PC-9 (cell line): ENCODE results near the gene GJC2. TPM values are rescaled to one million over a fixed set of nuclear protein-coding genes. Genes with fewer than 3 reads are reported as not detected.

Experiments used
- BruUV-seq: library from RNA; stranded (reverse); fragments of 400-500 nt; replicated peaks from 2 replicates; lab custom pipeline; 2021; lab: Mats Ljungman, UMichigan
- CTCF ChIA-PET: fragments of 300-600 bp; sonication (Branson Sonifier 250); formaldehyde crosslinking; loops from one replicate; lab custom pipeline; 2022; ENCODE audit warnings: antibody characterized with exemption; lab: Charles Lee
- POLR2A ChIA-PET: fragments of 300-600 bp; sonication (Branson Sonifier 250); formaldehyde crosslinking; loops from one replicate; lab custom pipeline; 2022; ENCODE audit warnings: antibody characterized with exemption; ENCODE audit not compliant: unreplicated experiment; lab: Charles Lee
- DNase-seq, 2 experiments: peaks; one replicate each; pipeline versions ENCODE4 v3.0.0 to v3.0.0-alpha.2; 2015 to 2022; ENCODE audit warnings: mixed read lengths in 1 of 2
- H2AFZ ChIP-seq: fragments of 200-600 bp; sonication (generic); 2 replicates; pipeline ENCODE4 v1.8.1; 2017; ENCODE audit warnings: antibody characterized with exemption
- H3F3A ChIP-seq: fragments of 200-600 bp; sonication (generic); 2 replicates; pipeline ENCODE4 v1.8.1; 2017; ENCODE audit warnings: antibody characterized with exemption, mild to moderate bottlenecking, low read depth; ENCODE audit not compliant: insufficient read depth
- H3K27ac ChIP-seq: fragments of 200-600 bp; sonication (generic); 2 replicates; pipeline ENCODE4 v1.6.1; 2016; ENCODE audit warnings: mixed run types
- H3K27me3 ChIP-seq: fragments of 200-600 bp; sonication (generic); 2 replicates; pipeline ENCODE4 v1.6.1; 2016; ENCODE audit warnings: low read depth, mixed run types; ENCODE audit not compliant: insufficient read depth
- H3K36me3 ChIP-seq: fragments of 200-600 bp; sonication (generic); 2 replicates; pipeline ENCODE4 v1.6.1; 2016; ENCODE audit warnings: low read depth, mixed run types
- H3K4me1 ChIP-seq: fragments of 200-600 bp; sonication (generic); replicated peaks from 2 replicates; pipeline ENCODE4 v1.6.1; 2016; ENCODE audit warnings: mixed run types; ENCODE audit not compliant: insufficient read depth
- H3K4me2 ChIP-seq: fragments of 200-600 bp; sonication (generic); 2 replicates; pipeline ENCODE4 v1.6.1; 2017; ENCODE audit warnings: mixed run types
- H3K4me3 ChIP-seq: fragments of 200-600 bp; sonication (generic); 2 replicates; pipeline ENCODE4 v1.6.1; 2016; ENCODE audit warnings: mixed run types
- H3K79me2 ChIP-seq: fragments of 200-600 bp; sonication (generic); 2 replicates; pipeline ENCODE4 v1.6.1; 2017; ENCODE audit warnings: low read depth, mixed run types
- H3K9me2 ChIP-seq: fragments of 200-600 bp; sonication (generic); 2 replicates; pipeline ENCODE4 v1.8.1; 2017; ENCODE audit warnings: mild to moderate bottlenecking; ENCODE audit not compliant: insufficient read depth
- H3K9me3 ChIP-seq: fragments of 200-600 bp; sonication (generic); 2 replicates; pipeline ENCODE4 v1.8.1; 2016; ENCODE audit warnings: low read depth; ENCODE audit not compliant: insufficient read depth
- H4K20me1 ChIP-seq: fragments of 200-600 bp; sonication (generic); 2 replicates; pipeline ENCODE4 v1.8.1; 2017; ENCODE audit not compliant: insufficient read depth
- EZH2 ChIP-seq: fragments of 200-600 bp; sonication (generic); IDR thresholded peaks from 2 replicates; pipeline ENCODE4 v1.8.0; 2017; ENCODE audit warnings: antibody characterized with exemption, low read depth
- intact Hi-C: fragments of 100-400 bp; cut with micrococcal nuclease; formaldehyde crosslinking; loops from one replicate; pipeline ENCODE4 v1.10.0; 2022; ENCODE audit not compliant: unreplicated experiment
- total RNA-seq: library from RNA; stranded (reverse); gene quantifications from 2 replicates; pipeline ENCODE4 v1.2.3, GENCODE V29; 2021
- TF ChIP-seq, protein P1 (sequence below): fragments of 200-600 bp; sonication (generic); conservative IDR thresholded peaks from 2 replicates; pipeline ENCODE4 v1.6.1; 2017; ENCODE audit warnings: mixed run types, antibody characterized with exemption, mild to moderate bottlenecking, moderate library complexity

The GJC2 gene
- total RNA-seq, 1 experiment from 2014 or later, result 2.1 TPM

DNA sequence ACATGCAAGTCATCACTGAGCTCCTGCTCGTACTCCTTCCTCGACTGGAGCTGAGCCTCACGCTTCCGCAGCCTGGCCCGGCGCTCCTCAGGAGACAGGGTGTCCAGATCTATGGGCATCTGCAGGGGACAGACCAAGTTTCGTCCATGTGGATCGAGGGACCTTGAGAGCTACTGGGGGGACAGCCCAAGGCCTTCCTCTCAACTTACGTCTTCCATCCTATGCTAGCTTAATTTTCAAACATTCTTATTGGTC, 43.0 kb upstream of the GJC2 start:
- Histone ChIP-seq H4K20me1 (no peaks in the 10 kb centered on the region), H3K4me2 (no peak overlapping the region), H3K27ac (no peak overlapping the region), H3K36me3 (0 out of 2 replicates have a peak, but pooled peaks cover 4% of the 10 kb centered on the region), H3F3A (peaks cover 11% of the 10 kb centered on the region; the same call in 1 of the 2 replicates), H3K4me1 (peaks cover 11% of the 10 kb centered on the region), H3K9me2 (no peaks in the 10 kb centered on the region), H3K4me3 (no peak overlapping the region), H3K27me3 (no peaks in the 10 kb centered on the region), H2AFZ (no peak overlapping the region), H3K9me3 (no peaks in the 10 kb centered on the region), H3K79me2 (peaks cover 14% of the 10 kb centered on the region)
- ChIA-PET CTCF (interaction anchor here (0.6 kb wide), 2 partner anchors 357 to 1148 kb away, joined by 3 to 4 read pairs; no protein-coding TSS in a partner anchor), POLR2A (interaction anchor here (0.6 kb wide), 1 partner anchor 25 kb away, joined by 5 read pairs; the partner anchor contains the start of gene ARF1)
- BruUV-seq, result no TSS peak
- intact Hi-C loops, result no loop called here
- no peak for TF ChIP-seq EZH2
- TF ChIP-seq, protein P1, sequence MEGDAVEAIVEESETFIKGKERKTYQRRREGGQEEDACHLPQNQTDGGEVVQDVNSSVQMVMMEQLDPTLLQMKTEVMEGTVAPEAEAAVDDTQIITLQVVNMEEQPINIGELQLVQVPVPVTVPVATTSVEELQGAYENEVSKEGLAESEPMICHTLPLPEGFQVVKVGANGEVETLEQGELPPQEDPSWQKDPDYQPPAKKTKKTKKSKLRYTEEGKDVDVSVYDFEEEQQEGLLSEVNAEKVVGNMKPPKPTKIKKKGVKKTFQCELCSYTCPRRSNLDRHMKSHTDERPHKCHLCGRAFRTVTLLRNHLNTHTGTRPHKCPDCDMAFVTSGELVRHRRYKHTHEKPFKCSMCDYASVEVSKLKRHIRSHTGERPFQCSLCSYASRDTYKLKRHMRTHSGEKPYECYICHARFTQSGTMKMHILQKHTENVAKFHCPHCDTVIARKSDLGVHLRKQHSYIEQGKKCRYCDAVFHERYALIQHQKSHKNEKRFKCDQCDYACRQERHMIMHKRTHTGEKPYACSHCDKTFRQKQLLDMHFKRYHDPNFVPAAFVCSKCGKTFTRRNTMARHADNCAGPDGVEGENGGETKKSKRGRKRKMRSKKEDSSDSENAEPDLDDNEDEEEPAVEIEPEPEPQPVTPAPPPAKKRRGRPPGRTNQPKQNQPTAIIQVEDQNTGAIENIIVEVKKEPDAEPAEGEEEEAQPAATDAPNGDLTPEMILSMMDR, result no peak
- DNase-seq, result no peak

DNA sequence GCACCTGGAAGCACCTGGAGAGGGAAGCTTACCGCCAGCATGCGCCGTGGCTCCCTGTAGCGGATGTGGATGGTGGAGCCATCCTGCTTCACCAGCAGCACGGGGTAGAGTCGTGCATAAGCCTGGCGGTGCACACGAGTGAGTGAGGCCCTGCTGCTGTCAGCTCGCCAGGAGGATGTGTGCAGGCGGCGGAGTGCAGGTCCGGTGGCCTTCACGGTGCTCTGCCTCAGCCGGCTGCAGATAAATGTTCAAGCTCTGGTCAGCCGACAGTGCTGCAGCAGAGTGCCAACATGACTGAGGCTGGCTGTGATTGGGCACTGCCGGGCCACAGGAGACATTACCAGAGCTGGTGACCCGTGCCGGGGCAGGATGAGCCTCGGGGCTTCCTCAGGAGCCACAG, 42.1 kb upstream of the GJC2 start:
- ChIA-PET CTCF (no interaction called here), POLR2A (no interaction called here)
- Histone ChIP-seq H3K4me2 (no peak overlapping the region), H3K9me3 (no peaks in the 10 kb centered on the region), H2AFZ (no peak overlapping the region), H3K36me3 (0 out of 2 replicates have a peak, but pooled peaks cover 4% of the 10 kb centered on the region), H3F3A (peaks cover 9% of the 10 kb centered on the region; the same call in 1 of the 2 replicates), H3K79me2 (peaks cover 14% of the 10 kb centered on the region), H3K27me3 (no peaks in the 10 kb centered on the region), H4K20me1 (no peaks in the 10 kb centered on the region), H3K27ac (no peak overlapping the region), H3K4me1 (peaks cover 11% of the 10 kb centered on the region), H3K9me2 (no peaks in the 10 kb centered on the region), H3K4me3 (no peak overlapping the region)
- no peak for DNase-seq
- intact Hi-C loops, result no loop called here
- TF ChIP-seq EZH2, result no peak
- TF ChIP-seq, protein P1, result no peak
- no TSS peak for BruUV-seq

DNA sequence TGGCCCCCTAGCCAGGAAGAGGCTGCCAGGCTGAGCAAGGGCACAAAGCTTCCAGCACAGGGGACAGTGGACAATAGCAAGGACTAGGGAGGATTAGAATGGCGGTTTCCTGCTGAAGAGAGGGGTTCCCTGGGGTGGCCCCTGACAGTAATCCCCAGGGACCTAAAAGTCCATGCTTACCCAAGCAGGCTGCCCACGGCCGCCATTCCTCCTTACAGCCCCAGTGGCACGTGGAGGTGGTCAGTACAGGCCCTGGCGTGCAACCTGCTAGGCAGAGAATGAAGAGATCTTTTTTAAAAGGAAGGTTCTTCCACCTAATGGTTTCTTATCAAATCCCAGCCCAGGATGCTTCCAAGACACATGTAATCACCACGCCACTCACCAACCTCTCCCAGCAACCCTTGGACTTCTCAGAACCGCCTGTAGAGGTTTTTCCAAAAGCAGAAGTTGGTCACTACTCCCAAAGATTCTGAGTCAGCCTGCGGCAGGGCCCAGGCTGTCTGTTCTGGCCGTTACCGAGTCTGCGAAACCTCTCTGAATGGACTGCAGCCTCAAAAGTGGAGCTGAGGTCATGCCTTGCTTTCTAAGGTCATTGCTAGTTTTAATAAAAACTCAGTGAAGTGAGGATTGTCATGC, 41.6 kb upstream of the GJC2 start:
- 0 out of 2 replicates have a peak, but pooled peaks cover 4% of the 10 kb centered on the region for H3K36me3 ChIP-seq
- H4K20me1 ChIP-seq, result no peaks in the 10 kb centered on the region
- peaks cover 9% of the 10 kb centered on the region; the same call in 1 of the 2 replicates for H3F3A ChIP-seq
- H3K9me2 ChIP-seq, result no peaks in the 10 kb centered on the region
- intact Hi-C loops, result no loop called here
- peak overlapping the region; percentile 96; the same call in 1 of the 2 replicates for H2AFZ ChIP-seq
- POLR2A ChIA-PET, result no interaction called here
- BruUV-seq, result no TSS peak
- no peaks in the 10 kb centered on the region for H3K27me3 ChIP-seq
- H3K4me1 ChIP-seq, result peaks cover 11% of the 10 kb centered on the region
- DNase-seq, result no peak
- peak overlapping the region; percentile 99 for H3K4me2 ChIP-seq
- H3K27ac ChIP-seq, result no peak overlapping the region
- peaks cover 14% of the 10 kb centered on the region for H3K79me2 ChIP-seq
- H3K9me3 ChIP-seq, result no peaks in the 10 kb centered on the region
- CTCF ChIA-PET, result no interaction called here
- peak overlapping the region; percentile 97 for H3K4me3 ChIP-seq
- TF ChIP-seq, protein P1, result no peak
- TF ChIP-seq EZH2, result no peak
